Neural cell (in vitro differentiated cells): ENCODE measurements around the gene NDUFV2. TPM values are rescaled to one million over a fixed set of nuclear protein-coding genes. Genes with fewer than 3 reads are reported as not detected.

Experiments
- H2AFZ ChIP-seq: fragments of 200-600, 300-800 bp; sonication (generic), shearing (Covaris generic); 2 replicates; pipeline ENCODE4 v1.6.0; 2014; ENCODE audit warnings: low read depth, mild to moderate bottlenecking, antibody characterized with exemption, low read length, moderate library complexity
- H3F3A ChIP-seq: fragments of 200-600 bp; shearing (Covaris generic); 2 replicates; pipeline ENCODE4 v1.6.1; 2016; ENCODE audit warnings: mild to moderate bottlenecking, moderate library complexity, mixed read lengths, antibody characterized with exemption, low read length; ENCODE audit not compliant: insufficient read depth, poor library complexity, severe bottlenecking
- H3K27ac ChIP-seq: fragments of 200-600, 300-800 bp; sonication (generic), shearing (Covaris generic); 2 replicates; pipeline ENCODE4 v1.5.1; 2014; ENCODE audit warnings: mild to moderate bottlenecking, low read length, moderate library complexity
- H3K27me3 ChIP-seq: fragments of 300-800, 200-600 bp; sonication (generic), shearing (Covaris generic); 2 replicates; pipeline ENCODE4 v1.6.0; 2014; ENCODE audit warnings: mild to moderate bottlenecking, low read depth, low read length, moderate library complexity; ENCODE audit not compliant: insufficient read depth
- H3K36me3 ChIP-seq: fragments of 300-800, 200-600 bp; sonication (generic), shearing (Covaris generic); 2 replicates; pipeline ENCODE4 v1.5.1; 2014; ENCODE audit warnings: mild to moderate bottlenecking, antibody characterized with exemption, low read length, moderate library complexity; ENCODE audit not compliant: insufficient read depth
- H3K4me2 ChIP-seq: fragments of 300-800, 200-600 bp; sonication (generic), shearing (Covaris generic); 2 replicates; pipeline ENCODE4 v1.6.0; 2014; ENCODE audit warnings: mild to moderate bottlenecking, low read length
- H3K4me3 ChIP-seq: fragments of 300-800, 200-600 bp; sonication (generic), shearing (Covaris generic); 2 replicates; pipeline ENCODE4 v1.5.1; 2014; ENCODE audit warnings: mild to moderate bottlenecking, low read length, moderate library complexity
- H3K79me2 ChIP-seq: fragments of 200-600 bp; shearing (Covaris generic); replicated peaks from 2 replicates; pipeline ENCODE4 v1.6.0; 2014; ENCODE audit warnings: mild to moderate bottlenecking, low read length, moderate library complexity; ENCODE audit not compliant: insufficient read depth
- H3K9ac ChIP-seq: fragments of 300-800, 200-600 bp; sonication (generic), shearing (Covaris generic); 2 replicates; pipeline ENCODE4 v1.6.1; 2016; ENCODE audit warnings: mild to moderate bottlenecking, low read length, mixed read lengths
- H3K9me2 ChIP-seq: fragments of 200-600 bp; shearing (Covaris generic); 2 replicates; pipeline ENCODE4 v1.6.1; 2016; ENCODE audit warnings: mild to moderate bottlenecking, low read length, mixed read lengths; ENCODE audit not compliant: insufficient read depth
- H3K9me3 ChIP-seq: fragments of 200-600, 300-800 bp; sonication (generic), shearing (Covaris generic); 2 replicates; pipeline ENCODE4 v1.6.1; 2016; ENCODE audit warnings: mild to moderate bottlenecking, mixed run types, low read length, moderate library complexity, mixed read lengths
- H4K20me1 ChIP-seq: fragments of 200-600 bp; shearing (Covaris generic); 2 replicates; pipeline ENCODE4 v1.6.1; 2016; ENCODE audit warnings: mild to moderate bottlenecking, mixed run types; ENCODE audit not compliant: insufficient read depth
- CTCF ChIP-seq: fragments of 450-650 bp; IDR thresholded peaks from 2 replicates; pipeline ENCODE4 v1.5.1; 2014; ENCODE audit warnings: antibody characterized with exemption, mild to moderate bottlenecking, moderate library complexity; ENCODE audit not compliant: poor library complexity, severe bottlenecking
- EP300 ChIP-seq: fragments of 450-650 bp; conservative IDR thresholded peaks from 2 replicates; pipeline ENCODE4 v1.6.1; 2014; ENCODE audit warnings: antibody characterized with exemption, mild to moderate bottlenecking, moderate library complexity; ENCODE audit not compliant: poor library complexity, severe bottlenecking
- EZH2 ChIP-seq: fragments of 200-600, 300-800 bp; shearing (Covaris generic), sonication (generic); IDR thresholded peaks from 2 replicates; pipeline ENCODE4 v1.6.1; 2014; ENCODE audit warnings: antibody characterized with exemption, low read length, borderline replicate concordance, mild to moderate bottlenecking; ENCODE audit not compliant: insufficient read depth, poor library complexity, severe bottlenecking
- MXI1 ChIP-seq: fragments of 450-650 bp; conservative IDR thresholded peaks from 2 replicates; pipeline ENCODE4 v1.6.1; 2014; ENCODE audit warnings: antibody characterized with exemption, mild to moderate bottlenecking; ENCODE audit not compliant: poor library complexity, severe bottlenecking
- POLR2AphosphoS5 ChIP-seq: IDR thresholded peaks from 2 replicates; pipeline ENCODE4 v1.6.1; 2012
- RAD21 ChIP-seq: fragments of 450-650 bp; conservative IDR thresholded peaks from 2 replicates; pipeline ENCODE4 v1.6.1; 2014; ENCODE audit warnings: antibody characterized with exemption, mild to moderate bottlenecking, moderate library complexity
- REST ChIP-seq: IDR thresholded peaks from 2 replicates; pipeline ENCODE4 v1.6.1; 2012; ENCODE audit warnings: borderline replicate concordance
- SMC3 ChIP-seq: fragments of 450-650 bp; conservative IDR thresholded peaks from 2 replicates; pipeline ENCODE4 v1.6.1; 2014; ENCODE audit warnings: antibody characterized with exemption, mild to moderate bottlenecking, moderate library complexity; ENCODE audit not compliant: poor library complexity
- TAF1 ChIP-seq: IDR thresholded peaks from 2 replicates; pipeline ENCODE4 v1.6.1; 2012; ENCODE audit warnings: low read depth
- polyA plus RNA-seq: library from polyadenylated mRNA; depleted of rRNA; stranded (reverse); fragments of >200 nt; gene quantifications from 2 replicates; pipeline ENCODE4 v1.2.3, GENCODE V29; 2014

The NDUFV2 gene
- polyA plus RNA-seq, 1 donor from 2014 or later = 285 TPM

- Histone ChIP-seq H3F3A (no peaks in the 10 kb centered on the region), H3K36me3 (peaks cover 5% of the 10 kb centered on the region), H3K79me2 (peaks cover 27% of the 10 kb centered on the region), H3K9ac (no peak overlapping the region), H3K4me2 (no peak overlapping the region), H3K27ac (no peak overlapping the region), H2AFZ (no peak overlapping the region), H3K4me3 (no peak overlapping the region), H3K9me2 (no peaks in the 10 kb centered on the region), H3K27me3 (no peaks in the 10 kb centered on the region), H4K20me1 (no peaks in the 10 kb centered on the region), H3K9me3 (no peaks in the 10 kb centered on the region)
- no peak for TF ChIP-seq EP300
- no peak for TF ChIP-seq POLR2AphosphoS5
- no peak for TF ChIP-seq CTCF
- TF ChIP-seq REST = no peak
- TF ChIP-seq RAD21 = no peak
- TF ChIP-seq EZH2 = no peak
- TF ChIP-seq TAF1 = no peak
- TF ChIP-seq MXI1 = no peak
- no peak for TF ChIP-seq SMC3
Observed at GRCh38 chr18:9132628-9133027, 30.1 kb downstream of the NDUFV2 start.

GRCh38 chr18:9133225-9133624 lies 30.7 kb downstream of the NDUFV2 start:
- Histone ChIP-seq H3K9me3 (no peaks in the 10 kb centered on the region), H3K79me2 (peaks cover 27% of the 10 kb centered on the region), H2AFZ (no peak overlapping the region), H3K27ac (no peak overlapping the region), H3K36me3 (peaks cover 5% of the 10 kb centered on the region), H4K20me1 (no peaks in the 10 kb centered on the region), H3K9me2 (no peaks in the 10 kb centered on the region), H3K27me3 (no peaks in the 10 kb centered on the region), H3F3A (no peaks in the 10 kb centered on the region), H3K9ac (no peak overlapping the region), H3K4me2 (no peak overlapping the region), H3K4me3 (no peak overlapping the region)
- TF ChIP-seq EP300 (no peak), CTCF (no peak), REST (no peak), EZH2 (no peak), MXI1 (no peak), TAF1 (no peak), RAD21 (no peak), SMC3 (no peak), POLR2AphosphoS5 (no peak)
